Limb (tissue), 2 donors: ENCODE data around the gene GBP7.
"Not testable (repeated sequence)": the region's sequence is repeated elsewhere in the genome, so short reads cannot be mapped to it uniquely, and the experiment has no call there.

Experiments used
- DNase-seq, 2 donors: peaks; one replicate each; pipeline ENCODE4 v3.0.0-alpha.2; 2016; ENCODE audit errors: extremely low spot score in 2 of 2

The GBP7 gene

DNA sequence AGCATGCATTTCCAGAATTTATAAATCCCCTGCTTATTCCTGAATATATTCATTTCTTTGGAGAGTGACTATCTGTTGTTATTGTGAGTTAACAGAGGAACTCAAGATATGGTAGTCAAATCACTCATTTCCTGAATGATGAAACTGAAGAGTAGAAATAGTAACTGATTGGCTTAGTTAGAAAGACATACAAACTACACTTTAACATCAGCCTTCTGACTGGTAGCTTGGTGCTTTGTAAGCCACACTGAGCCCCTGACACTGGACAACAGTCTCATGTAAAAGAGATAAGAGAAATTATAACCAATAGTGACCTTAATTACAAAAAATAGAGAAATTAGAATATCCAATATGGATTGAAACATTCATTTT lies 4.8 kb downstream of the GBP7 start:
- no peak for DNase-seq

DNA sequence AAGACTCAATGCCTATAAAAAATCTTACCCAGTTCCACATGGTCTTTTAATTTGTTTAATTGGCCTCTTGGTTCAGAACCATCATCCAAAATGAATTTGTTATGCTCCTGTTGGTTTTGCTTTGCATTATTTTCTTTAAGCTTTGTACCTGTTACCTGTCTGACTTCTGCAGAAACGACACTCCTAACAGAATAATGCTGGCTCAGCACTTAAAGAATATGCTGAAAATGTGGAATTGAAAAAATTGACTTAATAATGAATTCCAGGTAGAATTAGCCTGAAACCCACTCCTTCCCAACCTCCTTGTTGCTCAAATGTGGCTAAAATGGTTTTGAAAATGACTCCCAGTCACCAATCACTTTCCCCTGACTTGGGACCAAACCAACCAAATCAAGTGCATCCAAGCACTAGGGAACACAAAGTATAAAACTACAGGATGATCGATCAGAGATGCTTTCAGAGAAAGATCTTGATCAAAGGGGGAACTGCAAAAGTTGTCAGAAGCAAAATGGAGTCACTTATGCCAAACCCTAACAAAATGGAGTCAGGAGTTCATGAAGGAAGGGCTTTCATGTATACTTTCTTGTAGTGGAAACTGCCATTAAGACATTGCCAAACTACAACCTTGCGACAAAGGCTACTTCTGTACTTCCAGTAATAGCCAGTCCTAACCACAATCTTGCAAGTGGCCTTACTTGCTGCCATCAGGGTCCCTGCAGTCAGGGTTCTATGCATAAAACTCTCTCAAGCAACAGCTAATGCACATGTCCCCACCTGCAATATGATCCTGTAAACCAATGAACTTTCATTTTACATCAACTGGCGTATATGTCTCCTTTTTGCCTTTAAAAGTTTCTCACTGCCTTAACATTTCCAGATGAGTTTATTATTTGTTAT lies 5.4 kb downstream of the GBP7 start:
- DNase-seq = no peak

DNA sequence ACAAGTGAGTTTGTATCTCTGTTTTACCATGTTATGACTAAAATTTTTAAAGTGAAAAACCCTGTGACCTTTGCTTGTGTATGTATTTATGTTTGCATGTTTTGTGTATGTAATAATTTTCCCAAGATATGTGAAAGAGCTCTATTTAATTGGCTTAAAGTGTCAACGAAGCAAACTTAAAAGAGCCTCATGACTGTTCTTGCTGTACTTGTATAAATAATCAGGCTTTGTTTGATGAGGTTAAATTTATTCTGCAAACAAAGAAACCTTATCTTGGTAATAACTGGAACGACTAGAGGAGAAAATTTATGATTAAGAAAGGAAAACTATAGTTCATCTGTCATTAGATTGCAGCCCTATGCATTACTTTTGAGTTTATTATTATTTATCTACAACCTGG lies 6.6 kb downstream of the GBP7 start:
- no peak for DNase-seq

DNA sequence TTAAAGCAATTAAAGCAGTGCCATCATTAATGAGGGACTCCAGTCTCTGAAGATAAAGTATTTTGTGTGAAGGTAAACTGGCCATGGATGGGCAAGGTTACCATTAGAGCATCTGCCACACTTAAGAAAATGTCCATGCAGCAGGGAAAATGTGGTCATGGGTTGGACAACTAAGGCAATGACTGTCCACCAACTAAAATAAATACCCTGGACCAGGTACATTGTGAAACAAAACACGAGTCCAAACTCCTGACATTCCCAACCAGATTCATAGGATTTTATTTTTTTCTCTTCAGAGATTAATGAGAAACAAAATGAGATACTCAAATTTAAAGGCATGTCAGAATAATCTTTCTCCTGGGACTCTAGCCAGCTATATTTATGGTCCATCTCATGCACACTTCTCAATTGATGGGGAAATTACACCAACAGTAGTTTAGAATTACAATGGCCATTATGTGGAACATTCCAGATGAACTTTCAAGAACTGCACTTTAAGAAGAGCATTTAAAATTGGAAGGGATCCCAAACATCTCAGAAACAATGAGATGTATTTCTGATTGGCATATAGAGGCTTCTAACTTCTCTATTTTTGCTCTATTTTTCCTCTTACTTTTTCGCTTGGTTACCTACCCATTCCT lies 8.1 kb downstream of the GBP7 start:
- no peak for DNase-seq

DNA sequence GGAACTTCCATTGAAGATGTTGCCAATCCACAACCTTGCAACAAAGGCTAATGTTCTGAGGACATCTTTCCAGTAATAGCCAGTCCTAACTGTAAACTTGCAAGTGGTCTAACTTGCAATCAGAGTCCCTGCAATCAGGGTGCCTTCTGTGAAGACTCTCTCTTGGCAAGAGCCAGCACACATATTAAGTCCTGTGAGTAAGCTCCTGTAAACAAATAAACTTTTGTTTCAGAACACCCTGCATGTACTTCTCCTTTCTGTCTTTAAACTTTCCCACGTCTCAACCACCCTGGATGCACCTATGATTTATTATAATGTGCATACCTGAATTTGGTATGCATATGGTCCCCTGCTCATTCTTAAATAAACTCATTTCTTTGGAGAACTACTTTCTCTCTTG lies 9.1 kb downstream of the GBP7 start:
- no peak for DNase-seq

DNA sequence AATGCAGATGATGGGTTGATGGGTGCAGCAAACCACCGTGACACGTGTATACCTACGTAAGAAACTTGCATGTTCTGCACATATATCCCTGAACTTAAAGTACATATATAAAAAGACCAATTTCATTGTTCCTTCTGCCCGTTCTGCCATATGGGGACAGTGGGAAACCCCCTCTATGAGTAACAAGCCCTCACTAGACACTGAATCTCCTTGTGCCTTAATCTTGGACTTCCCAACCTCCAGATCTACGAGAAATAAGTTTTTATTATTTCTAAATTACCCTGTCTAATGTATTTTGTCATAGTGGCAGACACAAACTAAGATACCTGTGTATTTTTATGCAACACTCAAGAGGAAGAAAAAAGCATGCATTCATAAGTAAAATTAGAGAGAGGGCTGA lies 10.0 kb downstream of the GBP7 start:
- no peak for DNase-seq

DNA sequence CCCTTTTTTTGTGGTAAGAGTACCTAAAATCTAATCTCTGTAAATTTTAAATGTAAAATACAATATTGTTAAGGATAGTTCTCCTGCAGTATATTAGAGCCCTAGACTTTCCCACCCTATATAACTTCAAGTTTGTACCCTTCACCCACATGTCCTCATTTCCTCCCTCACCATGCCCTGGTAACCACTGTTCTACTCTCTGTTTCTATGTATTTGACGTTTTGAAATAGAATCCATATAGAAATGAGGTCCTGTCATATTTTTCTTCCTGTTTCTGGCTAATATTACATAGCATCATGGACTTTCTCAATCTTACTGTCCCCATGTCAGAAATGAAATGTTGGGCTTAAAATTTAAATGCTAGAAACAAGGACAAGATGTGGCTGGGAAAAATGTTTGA lies 24.8 kb downstream of the GBP7 start:
- no peak for DNase-seq

DNA sequence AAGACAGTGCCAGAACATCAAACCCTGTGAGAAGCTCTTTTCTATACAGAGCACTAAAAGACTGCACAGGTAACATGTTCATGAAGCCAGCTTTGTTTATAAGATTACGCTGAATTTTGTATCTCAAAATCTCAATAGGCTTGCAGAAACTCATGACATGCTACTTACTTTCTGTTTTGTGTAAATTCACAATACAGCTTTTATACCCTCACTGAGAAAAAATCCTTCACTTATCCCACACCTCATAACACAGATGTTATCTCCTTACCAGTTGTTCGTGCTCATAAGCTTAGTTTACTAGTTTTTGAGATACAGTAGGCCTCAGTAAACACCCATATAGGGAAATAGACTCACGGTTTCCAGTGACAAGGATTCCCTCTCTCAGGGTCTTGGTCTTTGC lies 25.8 kb downstream of the GBP7 start:
- DNase-seq = no peak

DNA sequence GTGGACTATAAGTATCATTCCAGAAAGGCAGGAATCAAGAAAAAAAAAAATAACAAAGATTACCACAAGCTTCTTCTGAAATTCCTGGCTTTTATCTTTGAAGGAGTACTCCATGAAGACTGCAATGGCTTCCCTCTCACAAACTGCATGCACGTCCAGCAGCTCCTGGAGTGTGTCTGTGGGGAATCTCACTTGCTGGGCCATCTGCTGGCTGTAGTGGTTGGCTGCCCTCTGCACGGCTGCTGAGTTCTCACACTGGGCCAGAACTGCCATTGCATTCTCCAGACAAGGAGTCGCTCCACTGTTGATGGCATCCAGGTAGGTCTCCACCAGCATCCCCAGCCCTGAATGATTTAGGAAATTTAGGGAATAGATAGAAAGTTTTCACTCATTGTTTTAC lies 26.6 kb downstream of the GBP7 start:
- DNase-seq = no peak

DNA sequence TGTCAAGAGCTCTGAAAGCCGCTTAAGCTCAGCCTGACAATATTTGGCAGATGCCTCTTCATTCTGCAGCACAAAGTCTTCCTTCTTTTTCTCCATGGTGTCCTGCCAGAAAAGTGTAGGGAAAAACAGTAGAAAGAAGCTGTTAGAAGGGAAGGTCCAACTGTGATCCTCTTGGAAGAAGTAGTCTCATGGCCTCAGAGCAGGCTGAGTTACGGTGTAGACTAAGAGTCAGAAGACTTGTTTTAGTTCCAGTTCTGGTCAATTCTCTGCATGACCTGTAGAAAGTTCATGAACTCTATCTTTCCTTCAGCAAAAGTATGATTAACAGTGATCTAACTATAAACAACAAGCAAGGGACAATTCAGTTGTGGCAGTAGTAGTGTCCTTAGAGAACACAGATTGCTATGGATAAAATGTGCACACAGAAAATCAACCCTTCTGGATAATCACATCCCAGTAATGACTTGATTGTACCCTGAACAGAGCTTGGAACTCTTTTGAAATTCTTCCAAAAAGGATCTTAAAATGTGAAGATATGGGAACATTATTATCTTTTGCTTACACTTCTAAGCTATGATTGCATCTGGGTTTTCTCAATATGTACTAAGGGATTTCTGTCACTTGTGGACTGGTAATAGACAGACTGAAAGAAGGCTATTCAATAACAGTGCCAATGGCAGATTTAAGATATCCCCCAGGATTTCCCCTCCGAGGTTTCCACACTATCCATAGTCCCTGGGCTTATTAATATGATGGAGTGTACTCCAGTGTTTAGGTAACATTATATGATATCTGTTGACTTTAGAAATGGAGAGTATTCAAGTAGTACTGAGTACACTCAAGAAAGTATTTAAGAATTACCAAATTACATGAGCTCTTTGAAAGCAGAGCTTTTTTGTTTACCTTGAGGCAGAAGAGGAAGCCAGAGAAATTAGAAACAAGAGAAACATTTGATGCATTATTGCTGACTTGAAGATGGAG lies 27.8 kb downstream of the GBP7 start:
- no peak for DNase-seq

DNA sequence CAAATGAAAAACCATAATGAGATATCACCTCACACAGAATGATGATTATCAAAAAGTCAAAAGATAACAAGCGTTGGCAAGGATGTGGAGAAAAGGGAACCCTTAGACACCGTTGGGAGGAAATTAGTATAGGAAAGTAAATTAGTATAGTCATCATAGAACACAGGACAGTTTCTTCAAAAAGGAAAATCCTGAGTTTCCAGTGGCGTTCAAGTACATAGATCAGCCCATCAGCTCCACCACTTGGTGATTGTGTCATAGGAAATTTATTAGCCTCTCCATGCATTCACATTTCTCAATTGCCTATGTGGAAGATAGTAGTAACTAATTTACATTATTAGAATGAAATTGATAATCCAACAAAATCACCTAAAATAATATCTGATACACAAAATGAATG lies 29.1 kb downstream of the GBP7 start:
- DNase-seq = no peak

DNA sequence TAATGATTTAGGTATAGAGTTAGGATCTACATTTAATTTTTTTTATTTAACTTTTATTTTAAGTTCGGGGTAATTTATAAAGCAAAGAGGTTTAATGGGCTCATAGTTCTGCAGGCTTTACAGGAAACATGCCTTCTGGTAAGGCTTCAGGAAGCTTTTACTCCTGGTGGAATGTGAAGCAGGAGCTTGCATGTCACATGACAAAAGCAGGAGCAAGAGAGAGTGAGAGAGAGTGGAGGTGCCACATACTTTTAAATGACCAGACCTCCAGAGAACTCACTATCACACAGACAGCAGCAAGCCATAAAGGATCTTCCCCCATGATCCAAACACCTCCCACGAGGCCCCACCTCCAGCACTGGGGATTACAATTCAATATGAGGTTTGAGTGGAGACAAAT lies 32.3 kb downstream of the GBP7 start:
- DNase-seq = no peak

DNA sequence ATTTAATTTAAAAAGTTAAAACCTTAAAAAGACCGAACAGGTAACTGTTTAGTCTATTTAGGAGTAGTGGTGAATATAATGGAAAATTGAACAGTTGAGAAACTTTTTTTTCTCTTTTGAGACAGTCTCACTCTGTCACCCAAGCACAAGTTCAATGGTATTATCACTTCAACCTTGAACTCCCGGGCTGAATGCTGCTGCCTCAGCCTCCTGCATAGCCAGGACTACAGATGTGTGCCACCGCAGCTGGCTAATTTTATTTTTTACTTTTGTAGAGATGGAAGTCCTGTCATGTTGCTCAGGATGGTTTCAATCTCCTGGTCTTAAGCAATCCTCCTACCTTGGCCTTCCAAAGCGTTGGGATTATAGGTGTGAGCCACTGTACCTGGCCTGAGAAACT lies 33.6 kb downstream of the GBP7 start:
- DNase-seq = no peak

DNA sequence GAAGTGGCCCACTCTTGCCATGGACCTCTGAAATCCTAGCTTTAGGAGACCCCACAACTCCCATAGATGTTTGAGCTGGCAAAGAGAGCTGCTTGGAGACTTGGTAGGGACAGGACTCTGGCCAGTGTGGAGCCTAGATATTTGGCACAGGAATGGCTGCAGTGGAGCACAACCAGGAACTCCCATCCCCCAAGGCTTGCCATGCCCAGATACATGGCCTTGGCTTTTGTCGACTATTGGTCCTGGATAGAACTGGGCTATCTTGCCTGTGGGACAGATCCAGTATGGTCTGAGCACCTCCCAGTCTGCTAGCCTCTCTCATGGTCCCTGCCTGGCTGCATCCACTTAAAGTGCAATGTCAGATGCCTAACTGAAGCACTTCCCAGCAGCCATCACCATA lies 42.1 kb downstream of the GBP7 start:
- DNase-seq = no peak

DNA sequence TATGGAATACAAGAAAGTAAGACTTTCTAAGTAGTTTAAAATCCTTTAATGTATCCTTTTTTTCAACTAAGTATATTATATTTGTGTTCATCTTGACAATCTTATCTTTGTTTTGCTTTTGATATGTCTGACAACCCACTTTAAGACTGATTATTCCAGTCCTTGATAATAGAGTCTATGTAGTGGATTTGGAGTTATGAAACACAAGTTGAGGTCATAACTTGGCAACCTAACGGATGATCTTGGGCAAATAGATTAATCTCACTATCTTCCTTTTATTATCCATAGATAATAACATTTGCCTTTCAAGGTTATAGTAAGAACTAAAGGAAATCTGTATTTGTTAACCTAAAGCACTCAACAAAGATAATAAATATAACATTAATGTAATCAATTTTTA lies 45.1 kb downstream of the GBP7 start:
- no peak for DNase-seq

DNA sequence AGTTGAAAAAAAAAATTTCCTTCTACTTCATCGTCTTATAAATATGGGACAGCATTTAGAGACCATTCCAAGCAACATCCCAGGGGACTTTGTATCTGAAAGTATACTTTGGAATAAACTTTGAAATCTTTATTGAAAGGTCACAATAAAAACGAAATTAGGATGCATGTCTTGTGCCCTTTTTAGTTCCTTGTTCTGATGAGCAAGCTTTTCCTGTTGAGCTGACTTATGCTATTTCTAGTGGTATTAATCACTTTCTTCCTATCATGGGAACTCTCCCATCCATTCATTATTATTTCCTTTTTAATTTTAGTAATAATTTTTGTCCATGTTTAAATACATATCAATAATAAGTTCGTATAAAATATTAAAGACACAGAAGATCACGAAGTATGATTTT lies 45.9 kb downstream of the GBP7 start:
- no peak for DNase-seq

DNA sequence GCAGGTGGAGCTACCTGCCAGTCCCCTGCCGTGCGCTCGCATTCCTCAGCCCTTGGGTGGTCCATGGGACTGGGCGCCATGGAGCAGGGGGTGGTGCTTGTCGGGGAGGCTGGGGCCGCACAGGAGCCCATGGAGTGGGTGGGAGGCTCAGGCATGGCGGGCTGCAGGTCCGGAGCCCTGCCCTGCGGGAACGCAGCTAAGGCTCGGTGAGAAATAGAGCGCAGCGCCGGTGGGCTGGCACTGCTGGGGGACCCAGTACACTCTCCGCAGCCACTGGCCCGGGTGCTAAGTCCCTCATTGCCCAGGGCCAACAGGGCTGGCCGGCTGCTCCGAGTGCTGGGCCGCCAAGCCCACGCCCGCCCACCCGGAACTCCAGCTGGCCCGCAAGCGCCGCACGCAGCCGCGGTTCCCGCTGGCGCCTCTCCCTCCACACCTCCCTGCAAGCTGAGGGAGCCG lies 47.8 kb downstream of the GBP7 start:
- DNase-seq = not testable (repeated sequence)

DNA sequence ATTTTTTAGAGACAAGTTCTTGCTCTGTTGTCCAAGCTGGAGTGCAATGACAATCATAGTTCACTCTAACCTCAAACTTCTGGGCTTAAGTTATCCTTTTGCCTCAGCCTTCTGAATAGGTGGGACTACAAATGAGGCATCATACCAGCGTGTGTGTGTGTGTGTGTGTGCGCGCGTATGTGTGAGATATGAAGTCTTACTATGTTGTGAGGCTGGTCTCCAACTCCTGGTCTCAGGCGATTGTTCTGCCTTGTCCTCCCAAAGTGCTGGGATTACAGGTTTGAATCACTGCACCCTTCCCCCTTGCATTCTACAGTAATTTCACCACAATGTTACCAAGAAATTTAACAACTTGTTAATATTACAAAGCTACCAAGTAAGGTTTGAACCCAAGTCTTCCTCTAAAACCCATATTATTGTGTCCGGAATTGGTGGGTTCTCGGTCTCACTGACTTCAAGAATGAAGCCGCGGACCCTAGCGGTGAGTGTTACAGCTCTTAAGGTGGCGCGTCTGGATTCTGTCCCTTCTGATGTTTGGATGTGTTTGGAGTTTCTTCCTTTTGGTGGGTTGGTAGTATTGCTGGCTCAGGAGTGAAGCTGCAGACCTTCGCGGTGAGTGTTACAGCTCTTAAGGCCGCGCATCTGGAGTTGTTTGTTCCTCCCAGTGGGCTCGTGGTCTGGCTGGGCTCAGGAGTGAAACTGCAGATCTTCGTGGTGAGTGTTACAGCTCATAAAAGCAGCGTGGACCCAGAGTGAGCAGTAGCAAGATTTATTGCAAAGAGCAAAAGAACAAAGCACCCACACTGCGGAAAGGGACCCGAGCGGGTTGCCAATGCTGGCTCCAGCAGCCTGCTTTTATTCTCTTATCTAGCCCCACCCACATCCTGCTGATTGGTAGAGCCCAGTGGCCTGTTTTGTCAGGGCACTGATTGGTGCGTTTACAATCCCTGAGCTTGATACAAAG lies 48.9 kb downstream of the GBP7 start:
- not testable (repeated sequence) for DNase-seq

DNA sequence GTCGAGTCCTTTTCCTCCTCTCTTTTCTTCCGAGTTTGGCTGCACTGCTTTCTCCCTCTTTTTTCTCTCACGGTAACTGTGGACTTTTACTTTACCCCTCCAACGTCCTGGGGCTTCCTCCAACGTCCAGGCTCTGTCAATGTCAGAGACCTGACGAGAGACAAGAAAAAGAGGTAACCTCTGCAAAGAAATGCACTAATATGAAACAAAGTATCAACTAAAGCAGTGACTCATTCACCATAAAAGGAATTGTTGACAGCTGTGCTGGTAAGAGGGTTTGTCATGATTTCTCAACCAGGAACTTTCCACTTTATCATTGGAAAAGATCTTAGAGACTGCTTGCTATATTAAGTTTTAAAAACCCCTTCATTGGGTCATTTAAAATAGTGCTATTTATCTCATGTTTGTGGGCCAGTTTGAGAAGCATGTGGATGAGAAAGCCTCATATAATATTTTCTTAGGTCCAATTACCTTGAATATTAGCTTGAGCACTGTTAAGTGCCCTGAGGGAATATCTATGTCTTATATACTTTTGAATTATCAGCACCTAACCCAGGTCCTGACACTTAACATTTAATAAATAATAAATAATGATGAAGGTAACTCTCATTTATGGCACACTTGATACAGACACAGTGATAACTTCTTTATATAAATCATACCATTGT lies 49.8 kb downstream of the GBP7 start, which contains the start of gene GBP2:
TSS of gene GBP2 (minus strand) at position 202 of the 668 bp plus-strand sequence. CDS start 4,148 bp downstream, outside the sequence.
- DNase-seq = no peak
